ENCODE data around the gene C5. TPM values are rescaled to one million over a fixed set of nuclear protein-coding genes. Genes with fewer than 3 reads are reported as not detected.

The C5 gene
- total and polyA plus RNA-seq, 9 of the 15 experiments (the other 6 are each of a cell fraction or from before 2014, with no cell fraction given): 0.08 to 0.91 (median 0.42) TPM

- peak overlapping the region; percentile 67 for H2AFZ ChIP-seq (ENCODE audit: low read depth, low read length)
- H3K9me3 ChIP-seq (replicated peaks; ENCODE audit: control insufficient read depth, insufficient read depth, low read depth, low read length): no peaks in the 10 kb centered on the region
- no peaks in the 10 kb centered on the region for H3K9me1 ChIP-seq (ENCODE audit: control insufficient read depth, insufficient read depth, low read length)
- no peak overlapping the region for H3K27ac ChIP-seq (ENCODE audit: extremely low read depth, low read depth, low read length)
- H3K27me3 ChIP-seq (ENCODE audit: control insufficient read depth in 2 of 2, insufficient read depth in 2 of 2, low read length in 2 of 2): no peaks in the 10 kb centered on the region
- H3K4me1 ChIP-seq (replicated peaks in 1 of 2; ENCODE audit: control insufficient read depth in 2 of 2, insufficient read depth in 2 of 2, low read length in 2 of 2): peaks cover 17 to 29% of the 10 kb centered on the region in 2 experiments
- 0 out of 4 replicates have a peak, but pooled peaks of 1 of the 2 experiments have one; percentile 12 for TF ChIP-seq KDM1A (IDR thresholded peaks at IDR 0.05)
- TF ChIP-seq ZNF551 (CRISPR knock-in tag; IDR thresholded peaks at IDR 0.05): no peak
- ChIA-PET POLR2A (interaction anchor here (1.2 to 1.5 kb wide), 2 partner anchors 9 to 11 kb away, joined by 3 to 7 read pairs; no protein-coding TSS in a partner anchor), CTCF (ENCODE audit: low intra/inter-chr PET ratio) (no interaction called here)
- H4K20me1 ChIP-seq (replicated peaks; ENCODE audit: control insufficient read depth, insufficient read depth, low read length): no peaks in the 10 kb centered on the region
- WGBS (ENCODE audit: insufficient coverage, low coverage, missing lambda C conversion rate): 9% methylated on average over 6 of the region's 6 CpGs
- no TSS peak for BruUV-seq (replicated peaks)
- no peak overlapping the region for H3K4me2 ChIP-seq (ENCODE audit: insufficient read depth, low read length)
- FAIRE-seq: no peak
- intact Hi-C loops (cut with micrococcal nuclease) (loop anchor here (10.0 kb wide), 1 partner anchor 317 kb away; no protein-coding TSS in a partner anchor), in situ Hi-C loops (cut with MboI) (loop anchor here (25.0 kb wide), 1 partner anchor 320 kb away; no protein-coding TSS in a partner anchor)
- no peak for DNase-seq (ENCODE audit: extremely low read depth in 1 of 4, low spot score in 3 of 4)
- ATAC-seq: no peak
- H3K4me3 ChIP-seq: no peak overlapping the region
- no peak overlapping the region for H3K9ac ChIP-seq (ENCODE audit: insufficient read depth in 1 of 2, low read depth in 2 of 2, low read length in 2 of 2)
- H3K79me2 ChIP-seq (ENCODE audit: control insufficient read depth, insufficient read depth, low read length): no peaks in the 10 kb centered on the region
- no peaks in the 10 kb centered on the region for H3K36me3 ChIP-seq (ENCODE audit: control insufficient read depth, insufficient read depth, low read length)
These were observed 117.8 kb downstream of the C5 start for GRCh38 chr9:120932086-120932823.
